DOHH2 (cell line): ENCODE measurements around the gene UBA7.

Experiments
- H3F3A ChIP-seq: fragments of 200-600 bp; sonication (generic), shearing (Covaris generic); 2 replicates; pipeline ENCODE4 v1.6.0; 2016; ENCODE audit warnings: antibody characterized with exemption, mild to moderate bottlenecking; ENCODE audit not compliant: control insufficient read depth, insufficient read depth
- H3K27ac ChIP-seq: fragments of 200-600 bp; sonication (generic); 2 replicates; pipeline ENCODE4 v1.5.1; 2014; ENCODE audit warnings: low read depth, mild to moderate bottlenecking, low read length, moderate library complexity
- H3K27me3 ChIP-seq: fragments of 200-600 bp; sonication (generic); 2 replicates; pipeline ENCODE4 v1.6.1; 2014; ENCODE audit warnings: mild to moderate bottlenecking, low read length, mixed read lengths; ENCODE audit not compliant: control insufficient read depth
- H3K36me3 ChIP-seq: fragments of 200-600 bp; sonication (generic); 2 replicates; pipeline ENCODE4 v1.6.1; 2014; ENCODE audit warnings: mild to moderate bottlenecking, low read length, moderate library complexity, mixed read lengths; ENCODE audit not compliant: control insufficient read depth
- H3K4me1 ChIP-seq: fragments of 200-600 bp; sonication (generic); 2 replicates; pipeline ENCODE4 v1.6.1; 2014; ENCODE audit warnings: mild to moderate bottlenecking, low read length, mixed read lengths; ENCODE audit not compliant: control insufficient read depth
- H3K4me2 ChIP-seq: fragments of 200-600 bp; sonication (generic); 2 replicates; pipeline ENCODE4 v1.6.0; 2014; ENCODE audit warnings: mild to moderate bottlenecking, low read length, moderate library complexity
- H3K4me3 ChIP-seq: fragments of 200-600 bp; sonication (generic); 2 replicates; pipeline ENCODE4 v1.5.1; 2014; ENCODE audit warnings: mild to moderate bottlenecking, low read length, mixed read lengths
- H3K79me2 ChIP-seq: fragments of 200-600 bp; sonication (generic); 2 replicates; pipeline ENCODE4 v1.6.1; 2014; ENCODE audit warnings: mild to moderate bottlenecking, low read length, mixed read lengths; ENCODE audit not compliant: control insufficient read depth
- H3K9me2 ChIP-seq: fragments of 200-600 bp; sonication (generic); replicated peaks from 2 replicates; pipeline ENCODE4 v1.6.1; 2014; ENCODE audit warnings: mild to moderate bottlenecking, low read length, mixed read lengths; ENCODE audit not compliant: control insufficient read depth
- H3K9me3 ChIP-seq: fragments of 200-600 bp; sonication (generic); 2 replicates; pipeline ENCODE4 v1.6.1; 2014; ENCODE audit warnings: antibody characterized with exemption, low read length, mixed read lengths; ENCODE audit not compliant: control insufficient read depth, insufficient read depth
- H4K20me1 ChIP-seq: fragments of 200-600 bp; sonication (generic); 2 replicates; pipeline ENCODE4 v1.6.0; 2014; ENCODE audit warnings: low read depth, mild to moderate bottlenecking, antibody characterized with exemption, low read length, moderate library complexity; ENCODE audit not compliant: control insufficient read depth, insufficient read depth
- EZH2phosphoT487 ChIP-seq: fragments of 200-600 bp; sonication (generic); IDR thresholded peaks from 2 replicates; pipeline ENCODE4 v1.6.1; 2017; ENCODE audit warnings: borderline replicate concordance, mild to moderate bottlenecking, antibody characterized with exemption, low read length, moderate library complexity, mixed read lengths
- TF ChIP-seq, protein P1 (sequence below): fragments of 200-600 bp; sonication (generic); IDR thresholded peaks from one replicate; pipeline ENCODE4 v1.5.1; 2014; ENCODE audit warnings: antibody characterized with exemption, mild to moderate bottlenecking, low read depth, low read length; ENCODE audit not compliant: poor library complexity, severe bottlenecking

Gene UBA7

DNA sequence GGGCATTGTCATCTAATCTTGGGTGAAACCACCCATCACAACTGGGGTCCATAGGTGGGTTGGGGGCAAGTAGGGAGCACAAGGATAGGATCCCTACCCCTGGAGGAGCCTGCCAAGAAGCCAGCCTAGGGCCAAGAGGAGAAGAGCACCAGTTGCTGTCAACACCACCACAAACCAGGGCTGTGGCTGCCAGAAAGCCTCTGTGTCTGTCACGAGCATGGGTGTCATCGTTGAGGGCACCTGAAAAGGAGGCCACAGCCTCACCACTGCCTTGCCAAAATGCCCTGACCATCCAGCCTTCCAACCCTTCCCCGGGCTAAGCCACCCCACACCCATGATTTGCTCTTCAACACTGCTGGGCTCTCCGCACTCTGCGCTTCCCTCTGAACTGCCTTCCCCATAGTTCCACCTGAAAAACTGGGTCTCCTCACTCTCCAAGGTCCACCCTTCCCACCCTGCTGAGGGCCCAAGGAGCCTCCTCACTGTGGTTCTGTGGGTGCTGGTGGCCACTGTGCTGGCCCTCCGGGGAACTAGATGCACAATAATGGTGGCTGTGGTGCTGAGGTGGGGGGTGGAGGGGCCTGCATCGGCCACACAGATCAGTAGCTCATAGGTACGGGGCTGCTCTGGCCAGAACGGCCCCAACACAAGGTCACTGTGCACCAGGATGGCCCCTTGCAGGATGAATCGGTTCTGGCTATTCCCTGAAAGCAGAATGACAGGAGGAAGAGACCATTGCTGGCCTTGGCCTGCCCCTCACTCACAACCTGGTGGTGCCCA is 21.2 kb downstream of the UBA7 start:
- Histone ChIP-seq H3K79me2 (no peaks in the 10 kb centered on the region), H4K20me1 (no peaks in the 10 kb centered on the region), H3K4me1 (peaks cover 17% of the 10 kb centered on the region), H3F3A (peaks cover 5% of the 10 kb centered on the region), H3K9me2 (no peaks in the 10 kb centered on the region), H3K27me3 (no peaks in the 10 kb centered on the region), H3K36me3 (no peaks in the 10 kb centered on the region), H3K9me3 (no peaks in the 10 kb centered on the region), H3K4me3 (no peak overlapping the region), H3K4me2 (no peak overlapping the region), H3K27ac (no peak overlapping the region)
- no peak for TF ChIP-seq EZH2phosphoT487
- TF ChIP-seq, protein P1, sequence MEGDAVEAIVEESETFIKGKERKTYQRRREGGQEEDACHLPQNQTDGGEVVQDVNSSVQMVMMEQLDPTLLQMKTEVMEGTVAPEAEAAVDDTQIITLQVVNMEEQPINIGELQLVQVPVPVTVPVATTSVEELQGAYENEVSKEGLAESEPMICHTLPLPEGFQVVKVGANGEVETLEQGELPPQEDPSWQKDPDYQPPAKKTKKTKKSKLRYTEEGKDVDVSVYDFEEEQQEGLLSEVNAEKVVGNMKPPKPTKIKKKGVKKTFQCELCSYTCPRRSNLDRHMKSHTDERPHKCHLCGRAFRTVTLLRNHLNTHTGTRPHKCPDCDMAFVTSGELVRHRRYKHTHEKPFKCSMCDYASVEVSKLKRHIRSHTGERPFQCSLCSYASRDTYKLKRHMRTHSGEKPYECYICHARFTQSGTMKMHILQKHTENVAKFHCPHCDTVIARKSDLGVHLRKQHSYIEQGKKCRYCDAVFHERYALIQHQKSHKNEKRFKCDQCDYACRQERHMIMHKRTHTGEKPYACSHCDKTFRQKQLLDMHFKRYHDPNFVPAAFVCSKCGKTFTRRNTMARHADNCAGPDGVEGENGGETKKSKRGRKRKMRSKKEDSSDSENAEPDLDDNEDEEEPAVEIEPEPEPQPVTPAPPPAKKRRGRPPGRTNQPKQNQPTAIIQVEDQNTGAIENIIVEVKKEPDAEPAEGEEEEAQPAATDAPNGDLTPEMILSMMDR = no peak

DNA sequence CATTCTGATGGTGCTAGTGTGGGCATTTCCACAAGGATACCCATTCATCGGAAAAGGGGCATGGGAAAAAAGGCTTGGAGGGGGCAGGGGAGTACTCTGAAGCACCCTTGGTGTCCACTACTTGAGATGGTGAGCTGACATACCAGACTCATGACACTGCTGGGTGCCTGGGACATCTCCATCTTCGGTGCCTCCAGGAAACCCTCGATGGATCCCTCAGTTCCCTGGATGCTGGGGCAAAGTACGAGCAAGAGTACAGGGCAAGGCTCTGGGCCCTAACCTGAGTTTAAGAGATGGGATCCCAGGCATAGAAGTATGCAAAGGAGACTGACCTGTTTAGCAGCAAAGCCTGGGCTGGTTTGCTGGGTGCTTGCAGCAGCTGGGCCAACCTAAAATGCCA is 22.2 kb downstream of the UBA7 start:
- H3K9me3 ChIP-seq = no peaks in the 10 kb centered on the region
- H3F3A ChIP-seq = peaks cover 5% of the 10 kb centered on the region
- no peaks in the 10 kb centered on the region for H3K9me2 ChIP-seq
- H3K4me2 ChIP-seq = no peak overlapping the region
- H3K4me3 ChIP-seq = no peak overlapping the region
- no peak for TF ChIP-seq EZH2phosphoT487
- TF ChIP-seq, protein P1 = no peak
- H3K27ac ChIP-seq = no peak overlapping the region
- H3K79me2 ChIP-seq = peaks cover 2% of the 10 kb centered on the region; the same call in 1 of the 2 replicates
- no peaks in the 10 kb centered on the region for H3K27me3 ChIP-seq
- H4K20me1 ChIP-seq = no peaks in the 10 kb centered on the region
- H3K4me1 ChIP-seq = peaks cover 27% of the 10 kb centered on the region
- H3K36me3 ChIP-seq = no peaks in the 10 kb centered on the region

DNA sequence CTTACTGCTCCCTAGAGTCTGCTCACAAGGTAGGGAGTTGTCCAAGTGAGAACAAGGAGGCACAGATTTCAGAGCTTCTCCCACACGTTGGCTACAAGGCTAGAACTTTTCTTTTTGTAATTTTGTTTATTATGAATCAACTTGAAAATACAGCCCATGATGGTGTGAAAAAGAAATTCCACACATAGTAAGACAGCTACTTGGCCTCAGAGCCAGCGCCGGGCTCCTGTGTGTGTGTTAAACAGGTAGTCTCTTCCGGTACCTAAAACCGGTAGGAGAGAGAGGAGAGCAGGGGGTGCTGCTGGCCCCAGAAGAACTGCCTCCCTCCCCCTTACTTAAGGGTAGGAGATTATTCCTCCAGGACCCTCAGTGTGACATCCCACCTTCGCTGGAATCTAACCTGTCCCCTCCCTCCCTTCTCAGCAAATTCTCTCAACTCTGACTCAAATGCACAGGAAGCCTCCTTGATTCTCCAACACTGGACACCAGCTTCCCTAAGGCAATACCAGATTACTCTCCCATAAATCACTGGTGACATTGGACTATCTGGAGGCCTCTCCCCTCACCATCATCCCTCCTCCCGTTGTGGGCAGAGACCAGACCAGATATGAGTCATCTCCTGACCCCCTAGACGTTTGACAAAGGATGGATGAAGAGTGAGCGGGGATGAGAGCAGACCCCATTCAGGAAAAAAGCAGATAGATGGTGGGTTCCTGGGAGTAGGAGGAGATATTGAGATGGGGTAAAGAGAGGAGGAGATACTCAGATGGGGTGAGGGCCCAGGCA is 22.9 kb downstream of the UBA7 start:
- no peaks in the 10 kb centered on the region for H4K20me1 ChIP-seq
- H3F3A ChIP-seq = peaks cover 5% of the 10 kb centered on the region
- no peaks in the 10 kb centered on the region for H3K9me3 ChIP-seq
- H3K9me2 ChIP-seq = no peaks in the 10 kb centered on the region
- H3K36me3 ChIP-seq = peaks cover 5% of the 10 kb centered on the region
- H3K27ac ChIP-seq = no peak overlapping the region
- no peaks in the 10 kb centered on the region for H3K27me3 ChIP-seq
- peaks cover 27% of the 10 kb centered on the region for H3K4me1 ChIP-seq
- H3K4me3 ChIP-seq = no peak overlapping the region
- TF ChIP-seq EZH2phosphoT487 = no peak
- TF ChIP-seq, protein P1 = no peak
- H3K4me2 ChIP-seq = peak overlapping the region; percentile 56
- peaks cover 8% of the 10 kb centered on the region for H3K79me2 ChIP-seq
